Caco-2 (cell line): Measurements from ENCODE around the gene MEGF9. TPM values are rescaled to one million over a fixed set of nuclear protein-coding genes. Genes with fewer than 3 reads are reported as not detected.

ENCODE experiments used
- BruUV-seq: library from RNA; stranded (reverse); fragments of 400-500 nt; replicated peaks from 2 replicates; lab custom pipeline; 2021; lab: Mats Ljungman, UMichigan
- CTCF ChIA-PET: fragments of 300-600 bp; sonication (Branson Sonifier 250); formaldehyde crosslinking; loops from one replicate; lab custom pipeline; 2022; ENCODE audit warnings: antibody characterized with exemption; lab: Charles Lee
- POLR2A ChIA-PET: fragments of 300-600 bp; sonication (Branson Sonifier 250); formaldehyde crosslinking; loops from one replicate; lab custom pipeline; 2022; ENCODE audit warnings: antibody characterized with exemption; lab: Charles Lee
- DNase-seq, 2 experiments: peaks; one replicate each; pipeline versions ENCODE4 v3.0.0 to v3.0.0-alpha.2; 2020 to 2022
- H3K27me3 ChIP-seq: replicated peaks from 2 replicates; pipeline ENCODE4 v1.6.0; 2011; ENCODE audit warnings: low read length; ENCODE audit not compliant: control insufficient read depth, insufficient read depth
- H3K36me3 ChIP-seq: 2 replicates; pipeline ENCODE4 v1.5.1; 2011; ENCODE audit warnings: low read length; ENCODE audit not compliant: control insufficient read depth, insufficient read depth
- H3K4me1 ChIP-seq: fragments of 250-450 bp; sonication (Bioruptor Pico); 2 replicates; pipeline ENCODE4 v1.5.1; 2020; ENCODE audit warnings: mild to moderate bottlenecking
- H3K4me3 ChIP-seq: 2 replicates; pipeline ENCODE4 v1.5.1; 2011; ENCODE audit warnings: low read depth, mild to moderate bottlenecking, control low read depth, low read length
- H3K9me3 ChIP-seq: fragments of 250-450 bp; sonication (Bioruptor Pico); 2 replicates; pipeline ENCODE4 v1.5.1; 2020; ENCODE audit warnings: mild to moderate bottlenecking, moderate library complexity
- H3K27ac Mint-ChIP-seq: one replicate; pipeline ENCODE4 v1.8.0; 2022; ENCODE audit warnings: mixed read lengths; ENCODE audit not compliant: unreplicated experiment
- H3K27me3 Mint-ChIP-seq: one replicate; pipeline ENCODE4 v1.8.0; 2022; ENCODE audit warnings: mixed read lengths; ENCODE audit not compliant: insufficient read depth, unreplicated experiment
- H3K36me3 Mint-ChIP-seq: one replicate; pipeline ENCODE4 v1.8.0; 2022; ENCODE audit warnings: mild to moderate bottlenecking, mixed read lengths; ENCODE audit not compliant: insufficient read depth, unreplicated experiment
- H3K4me1 Mint-ChIP-seq: one replicate; pipeline ENCODE4 v1.8.0; 2022; ENCODE audit warnings: low read depth, mixed read lengths; ENCODE audit not compliant: unreplicated experiment
- H3K4me3 Mint-ChIP-seq: one replicate; pipeline ENCODE4 v1.8.0; 2022; ENCODE audit warnings: mild to moderate bottlenecking, moderate library complexity, mixed read lengths; ENCODE audit not compliant: unreplicated experiment
- H3K9me3 Mint-ChIP-seq: one replicate; pipeline ENCODE4 v1.8.0; 2022; ENCODE audit warnings: mixed read lengths; ENCODE audit not compliant: unreplicated experiment
- intact Hi-C: fragments of 100-400 bp; cut with micrococcal nuclease; formaldehyde crosslinking; loops from one replicate; pipeline ENCODE4 v1.10.0; 2022; ENCODE audit not compliant: unreplicated experiment
- total RNA-seq: library from RNA; stranded (reverse); gene quantifications from 2 replicates; pipeline ENCODE4 v1.2.3, GENCODE V29; 2022
- TF ChIP-seq, protein P1 (sequence below), 2 experiments: fragments of 200-600 bp in 1 of 2; IDR thresholded peaks; 1 replicate in 1 of 2; 2 replicates in 1 of 2; pipeline versions ENCODE4 v1.5.1 to v1.8.0; 2011 to 2022; ENCODE audit warnings: antibody characterized with exemption in 1 of 2, control low read depth in 1 of 2, inconsistent platforms in 1 of 2, low read depth in 1 of 2, low read length in 1 of 2, mild to moderate bottlenecking in 1 of 2, moderate library complexity in 1 of 2; ENCODE audit not compliant: insufficient read depth in 1 of 2, severe bottlenecking in 1 of 2, unreplicated experiment in 1 of 2

Gene MEGF9
- total RNA-seq, 1 experiment from 2014 or later: 2.9 TPM

DNA sequence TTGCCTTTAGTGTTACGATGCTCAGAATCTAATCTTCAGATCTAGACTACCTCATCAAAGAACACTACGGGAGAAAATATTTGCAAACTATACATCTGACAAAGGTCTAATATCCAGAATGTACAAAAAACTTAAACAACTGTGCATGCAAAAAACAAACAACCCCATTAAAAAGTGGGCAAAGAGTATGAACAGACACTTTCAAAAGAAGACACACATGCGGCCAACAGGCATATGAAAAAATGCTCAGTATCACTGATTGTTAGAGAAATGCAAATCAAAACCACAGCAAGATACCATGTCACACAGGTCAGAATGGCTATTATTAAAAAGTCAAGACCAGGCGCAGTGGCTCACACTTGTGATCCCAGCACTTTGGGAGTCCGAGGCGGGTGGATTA, 31.0 kb upstream of the MEGF9 start:
- ChIA-PET CTCF (no interaction called here), POLR2A (no interaction called here)
- no peaks in the 10 kb centered on the region for H3K9me3 ChIP-seq
- no peaks in the 10 kb centered on the region for H3K27me3 Mint-ChIP-seq
- no peak for DNase-seq
- no peaks in the 10 kb centered on the region for H3K4me1 ChIP-seq
- H3K36me3 ChIP-seq: no peaks in the 10 kb centered on the region
- H3K4me1 Mint-ChIP-seq: no peaks in the 10 kb centered on the region
- H3K4me3 Mint-ChIP-seq: no peak overlapping the region
- BruUV-seq: no TSS peak
- H3K4me3 ChIP-seq: no peak overlapping the region
- no peak overlapping the region for H3K27ac Mint-ChIP-seq
- intact Hi-C loops: no loop called here
- H3K9me3 Mint-ChIP-seq: no peaks in the 10 kb centered on the region
- TF ChIP-seq, protein P1, sequence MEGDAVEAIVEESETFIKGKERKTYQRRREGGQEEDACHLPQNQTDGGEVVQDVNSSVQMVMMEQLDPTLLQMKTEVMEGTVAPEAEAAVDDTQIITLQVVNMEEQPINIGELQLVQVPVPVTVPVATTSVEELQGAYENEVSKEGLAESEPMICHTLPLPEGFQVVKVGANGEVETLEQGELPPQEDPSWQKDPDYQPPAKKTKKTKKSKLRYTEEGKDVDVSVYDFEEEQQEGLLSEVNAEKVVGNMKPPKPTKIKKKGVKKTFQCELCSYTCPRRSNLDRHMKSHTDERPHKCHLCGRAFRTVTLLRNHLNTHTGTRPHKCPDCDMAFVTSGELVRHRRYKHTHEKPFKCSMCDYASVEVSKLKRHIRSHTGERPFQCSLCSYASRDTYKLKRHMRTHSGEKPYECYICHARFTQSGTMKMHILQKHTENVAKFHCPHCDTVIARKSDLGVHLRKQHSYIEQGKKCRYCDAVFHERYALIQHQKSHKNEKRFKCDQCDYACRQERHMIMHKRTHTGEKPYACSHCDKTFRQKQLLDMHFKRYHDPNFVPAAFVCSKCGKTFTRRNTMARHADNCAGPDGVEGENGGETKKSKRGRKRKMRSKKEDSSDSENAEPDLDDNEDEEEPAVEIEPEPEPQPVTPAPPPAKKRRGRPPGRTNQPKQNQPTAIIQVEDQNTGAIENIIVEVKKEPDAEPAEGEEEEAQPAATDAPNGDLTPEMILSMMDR (IDR thresholded peaks at IDR 0.05; ENCODE audit: insufficient read depth in 1 of 2, low read depth in 1 of 2, low read length in 1 of 2, severe bottlenecking in 1 of 2, unreplicated experiment in 1 of 2): no peak
- no peaks in the 10 kb centered on the region for H3K36me3 Mint-ChIP-seq
- H3K27me3 ChIP-seq: no peaks in the 10 kb centered on the region

DNA sequence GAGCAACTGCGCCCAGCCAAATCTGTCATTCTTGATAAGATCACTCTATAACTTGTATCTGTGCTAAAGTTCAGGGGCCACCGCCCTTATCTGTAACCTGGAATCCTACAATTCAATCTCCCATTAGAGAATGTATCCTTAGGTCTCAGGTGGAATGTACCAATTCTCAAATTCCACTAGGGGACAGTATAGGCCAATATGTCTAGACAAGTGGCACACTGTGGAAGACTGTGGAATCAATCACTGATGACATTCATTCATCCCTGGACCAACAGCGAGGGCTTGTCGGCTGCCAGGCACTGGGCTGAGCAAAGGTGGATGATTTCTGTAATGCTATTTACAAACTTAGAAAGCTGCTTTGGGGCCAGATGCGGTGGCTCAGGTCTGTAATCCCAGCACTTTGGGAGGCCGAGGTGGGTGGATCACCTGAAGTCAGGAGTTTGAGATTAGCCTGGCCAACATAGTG, 28.7 kb upstream of the MEGF9 start:
- no TSS peak for BruUV-seq
- DNase-seq: peak in 1 of 2 experiments; percentile 50
- Histone ChIP-seq H3K4me3 (no peak overlapping the region), H3K27me3 (no peaks in the 10 kb centered on the region), H3K9me3 (no peaks in the 10 kb centered on the region), H3K36me3 (no peaks in the 10 kb centered on the region), H3K4me1 (no peaks in the 10 kb centered on the region)
- Mint-ChIP-seq H3K27me3 (no peaks in the 10 kb centered on the region), H3K36me3 (no peaks in the 10 kb centered on the region), H3K4me1 (no peaks in the 10 kb centered on the region), H3K9me3 (no peaks in the 10 kb centered on the region), H3K27ac (no peak overlapping the region), H3K4me3 (no peak overlapping the region)
- TF ChIP-seq, protein P1 (IDR thresholded peaks at IDR 0.05; ENCODE audit: insufficient read depth in 1 of 2, low read depth in 1 of 2, low read length in 1 of 2, severe bottlenecking in 1 of 2, unreplicated experiment in 1 of 2): peak; percentile 67 to 78
- POLR2A ChIA-PET: no interaction called here
- CTCF ChIA-PET: no interaction called here
- intact Hi-C loops: loop anchor here (1.0 to 5.0 kb wide), 4 partner anchors 124 to 318 kb away; no protein-coding TSS in a partner anchor

DNA sequence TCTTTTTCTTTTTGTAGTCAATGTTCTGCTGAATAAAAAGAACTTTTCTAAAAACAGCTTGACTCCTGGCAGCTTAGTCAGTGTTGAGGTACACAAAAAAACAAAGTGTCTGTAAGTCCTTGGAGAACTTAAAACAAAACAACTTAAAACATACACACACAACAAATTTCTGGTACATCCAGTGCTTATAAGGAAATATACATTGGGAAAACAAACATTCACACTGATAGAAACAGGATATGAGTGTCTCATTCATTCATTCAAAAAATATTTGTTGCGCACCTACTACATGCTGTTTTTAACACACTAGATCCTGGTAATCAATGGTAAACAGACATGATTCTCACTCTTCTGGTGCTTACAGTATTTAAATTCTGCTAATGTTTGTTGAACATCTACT, 27.4 kb upstream of the MEGF9 start:
- H3K36me3 ChIP-seq: no peaks in the 10 kb centered on the region
- TF ChIP-seq, protein P1 (IDR thresholded peaks at IDR 0.05; ENCODE audit: insufficient read depth in 1 of 2, low read depth in 1 of 2, low read length in 1 of 2, severe bottlenecking in 1 of 2, unreplicated experiment in 1 of 2): no peak
- Mint-ChIP-seq H3K27ac (no peak overlapping the region), H3K36me3 (no peaks in the 10 kb centered on the region), H3K4me1 (no peaks in the 10 kb centered on the region), H3K9me3 (no peaks in the 10 kb centered on the region), H3K4me3 (no peak overlapping the region), H3K27me3 (no peaks in the 10 kb centered on the region)
- intact Hi-C loops: loop anchor here (2.0 to 5.0 kb wide), 2 partner anchors 241 to 319 kb away; no protein-coding TSS in a partner anchor
- H3K27me3 ChIP-seq: no peaks in the 10 kb centered on the region
- BruUV-seq: no TSS peak
- POLR2A ChIA-PET: no interaction called here
- CTCF ChIA-PET: no interaction called here
- H3K4me1 ChIP-seq: no peaks in the 10 kb centered on the region
- no peak overlapping the region for H3K4me3 ChIP-seq
- H3K9me3 ChIP-seq: 0 out of 2 replicates have a peak, but pooled peaks cover 4% of the 10 kb centered on the region
- DNase-seq: no peak
